Fibroblast of skin of abdomen (primary cell): ENCODE data around the gene RASGRF1.

Source experiments
- DNase-seq: peaks from one replicate; pipeline ENCODE4 v3.0.0-alpha.2; 2013

RASGRF1 gene

GRCh38 chr15:79067072-79067833 lies 23.3 kb downstream of the RASGRF1 start:
- no peak for DNase-seq

GRCh38 chr15:79066391-79067071 lies 24.0 kb downstream of the RASGRF1 start:
- DNase-seq: no peak

GRCh38 chr15:79065706-79066376 lies 24.7 kb downstream of the RASGRF1 start:
- no peak for DNase-seq

GRCh38 chr15:79065361-79065705 lies 25.2 kb downstream of the RASGRF1 start:
- DNase-seq: no peak

- no peak for DNase-seq
Observed at GRCh38 chr15:79064496-79064895, 26.1 kb downstream of the RASGRF1 start.

GRCh38 chr15:79060175-79060574 lies 30.4 kb downstream of the RASGRF1 start:
- no peak for DNase-seq

GRCh38 chr15:79059081-79059572 lies 31.5 kb downstream of the RASGRF1 start:
- DNase-seq: no peak

- DNase-seq: no peak
Observed at GRCh38 chr15:79058260-79058850, 32.2 kb downstream of the RASGRF1 start.

- DNase-seq: no peak
Observed at GRCh38 chr15:79057050-79057449, 33.5 kb downstream of the RASGRF1 start.

- DNase-seq: no peak
Observed at GRCh38 chr15:79054350-79054749, 36.2 kb downstream of the RASGRF1 start.

GRCh38 chr15:79053894-79054293 lies 36.7 kb downstream of the RASGRF1 start:
- DNase-seq: no peak

- DNase-seq: no peak
Observed at GRCh38 chr15:79051941-79052731, 38.4 kb downstream of the RASGRF1 start.

GRCh38 chr15:79051029-79051428 lies 39.6 kb downstream of the RASGRF1 start:
- DNase-seq: no peak

GRCh38 chr15:79050341-79050740 lies 40.2 kb downstream of the RASGRF1 start:
- no peak for DNase-seq

GRCh38 chr15:79049416-79049815 lies 41.2 kb downstream of the RASGRF1 start:
- DNase-seq: no peak

GRCh38 chr15:79047676-79048439 lies 42.7 kb downstream of the RASGRF1 start:
- no peak for DNase-seq

GRCh38 chr15:79046691-79047404 lies 43.7 kb downstream of the RASGRF1 start:
- DNase-seq: no peak

GRCh38 chr15:79045041-79045440 lies 45.5 kb downstream of the RASGRF1 start:
- no peak for DNase-seq

- no peak for DNase-seq
Observed at GRCh38 chr15:79042213-79042928, 48.2 kb downstream of the RASGRF1 start.

- no peak for DNase-seq
Observed at GRCh38 chr15:79041601-79042168, 48.9 kb downstream of the RASGRF1 start.
